HK-2 (cell line): Measurements from ENCODE around the gene SH2B2.
"Not testable (repeated sequence)": the region's sequence is repeated elsewhere in the genome, so short reads cannot be mapped to it uniquely, and the experiment has no call there.

Experiments
- DNase-seq: peaks from one replicate; pipeline ENCODE4 v3.0.0-alpha.2; 2018; ENCODE audit not compliant: unreplicated experiment

The SH2B2 gene

GRCh38 chr7:102285540-102286236 lies 980 bp upstream of the SH2B2 start:
- no peak for DNase-seq

DNA sequence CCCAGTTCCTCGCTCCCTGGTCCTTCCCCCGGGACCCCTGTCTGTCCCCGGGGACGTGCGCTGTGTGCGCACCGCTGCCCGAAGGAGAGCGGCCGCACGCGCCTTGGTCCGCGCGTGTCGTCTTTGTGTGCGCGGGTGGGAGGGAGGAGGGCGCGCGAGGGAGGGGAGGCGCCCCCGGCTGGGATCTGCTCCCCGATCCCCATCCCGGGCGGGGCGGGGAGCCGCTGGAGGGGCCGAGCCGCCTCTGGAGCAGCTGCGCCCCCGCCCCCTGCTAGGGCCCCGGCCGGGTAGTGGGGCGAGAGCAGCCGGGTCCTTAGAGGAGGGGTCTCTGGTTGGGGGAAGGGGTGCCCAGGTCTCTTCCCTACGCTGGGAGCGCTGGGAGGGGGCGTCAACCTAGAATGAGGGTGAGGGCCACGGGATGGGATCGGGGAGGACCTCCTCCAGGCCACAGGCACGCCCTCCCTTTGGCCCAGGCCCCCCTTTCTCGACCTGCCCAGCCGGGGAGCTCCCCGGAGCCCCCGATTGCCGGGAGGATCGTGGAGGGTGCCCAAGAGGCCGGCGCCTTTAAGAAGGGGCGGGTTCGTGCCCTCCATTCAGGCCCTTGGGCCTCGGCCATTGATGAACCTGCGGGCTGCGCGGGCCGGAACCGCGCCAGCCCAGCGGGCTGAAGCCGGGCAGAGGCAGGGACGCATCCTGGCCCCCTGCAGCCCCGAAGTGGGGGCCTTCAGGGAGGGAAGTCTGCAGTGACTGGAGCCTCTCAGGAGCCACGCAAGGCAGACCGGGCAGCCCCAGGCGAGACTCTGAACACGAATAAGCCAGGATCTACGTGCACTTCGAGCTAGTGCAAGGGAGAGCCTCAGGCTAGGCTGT lies 678 bp downstream of the SH2B2 start:
- DNase-seq = peak; percentile 49

- DNase-seq = no peak
Measured at GRCh38 chr7:102287981-102288278, 1.3 kb downstream of the SH2B2 start.

- no peak for DNase-seq
Measured at GRCh38 chr7:102288285-102288930, 1.7 kb downstream of the SH2B2 start.

GRCh38 chr7:102289057-102289456 lies 2.4 kb downstream of the SH2B2 start:
- no peak for DNase-seq

DNA sequence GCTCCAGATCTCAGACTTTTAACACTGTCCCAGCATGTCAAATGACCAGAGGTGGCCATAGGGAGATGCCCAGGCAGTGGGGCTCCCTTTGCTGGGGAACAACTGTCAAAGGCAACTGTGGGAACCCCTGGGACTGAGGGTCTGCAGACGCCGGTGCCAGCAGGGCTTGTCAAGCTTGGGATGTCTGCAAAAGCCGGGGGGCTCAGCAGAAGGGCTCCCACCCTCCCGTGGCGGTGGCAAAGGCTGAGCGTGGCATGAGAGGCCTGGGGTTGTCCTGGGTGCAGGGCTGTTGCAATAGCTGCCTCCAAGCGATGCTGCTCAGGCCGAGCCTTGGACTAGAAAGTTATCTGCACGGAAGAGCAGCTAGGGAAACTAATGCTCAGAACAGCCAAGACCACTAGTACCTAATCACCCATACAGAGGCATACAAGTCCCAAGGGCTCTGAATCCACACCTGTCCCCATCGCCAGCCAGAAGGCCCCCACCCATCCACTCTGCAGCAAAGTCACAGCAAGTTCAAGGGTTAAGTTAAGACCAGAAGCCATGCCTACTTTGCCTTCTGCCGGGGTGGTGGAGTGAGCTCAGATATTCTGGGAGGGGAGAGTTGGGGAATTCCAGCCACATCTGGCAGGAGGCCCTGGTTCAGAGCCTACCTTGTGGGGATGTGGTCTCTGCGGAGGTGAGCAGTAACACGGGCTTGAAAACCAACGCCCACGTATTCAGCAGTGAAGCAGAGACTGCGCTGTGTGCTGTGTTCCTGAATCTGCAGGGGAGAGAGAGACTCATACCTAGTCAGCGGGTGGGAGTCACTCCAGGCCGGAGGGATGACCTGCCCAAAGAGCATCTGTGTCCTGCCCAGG lies 4.6 kb downstream of the SH2B2 start:
- no peak for DNase-seq

DNA sequence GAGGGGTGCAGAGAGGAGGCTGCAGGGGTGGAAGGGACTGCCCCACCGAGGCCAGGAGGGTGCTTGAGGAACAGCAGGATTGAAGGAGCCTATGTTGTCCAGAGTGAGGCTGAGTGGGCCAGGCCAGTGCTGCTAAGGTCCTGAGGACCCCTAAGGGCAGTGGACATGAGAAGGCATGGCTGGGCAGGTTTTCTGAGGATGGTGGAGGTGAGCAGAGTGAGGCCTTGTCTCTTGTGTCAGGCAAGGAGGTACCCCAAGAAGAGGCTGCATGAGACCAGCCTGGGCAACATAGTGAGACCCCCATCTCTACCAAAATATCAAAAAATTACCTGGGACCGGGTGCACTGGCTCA lies 5.2 kb downstream of the SH2B2 start:
- DNase-seq = no peak

- no peak for DNase-seq
Measured at GRCh38 chr7:102292813-102293798, 6.4 kb downstream of the SH2B2 start.

GRCh38 chr7:102294589-102294988 lies 7.9 kb downstream of the SH2B2 start:
- DNase-seq = no peak

DNA sequence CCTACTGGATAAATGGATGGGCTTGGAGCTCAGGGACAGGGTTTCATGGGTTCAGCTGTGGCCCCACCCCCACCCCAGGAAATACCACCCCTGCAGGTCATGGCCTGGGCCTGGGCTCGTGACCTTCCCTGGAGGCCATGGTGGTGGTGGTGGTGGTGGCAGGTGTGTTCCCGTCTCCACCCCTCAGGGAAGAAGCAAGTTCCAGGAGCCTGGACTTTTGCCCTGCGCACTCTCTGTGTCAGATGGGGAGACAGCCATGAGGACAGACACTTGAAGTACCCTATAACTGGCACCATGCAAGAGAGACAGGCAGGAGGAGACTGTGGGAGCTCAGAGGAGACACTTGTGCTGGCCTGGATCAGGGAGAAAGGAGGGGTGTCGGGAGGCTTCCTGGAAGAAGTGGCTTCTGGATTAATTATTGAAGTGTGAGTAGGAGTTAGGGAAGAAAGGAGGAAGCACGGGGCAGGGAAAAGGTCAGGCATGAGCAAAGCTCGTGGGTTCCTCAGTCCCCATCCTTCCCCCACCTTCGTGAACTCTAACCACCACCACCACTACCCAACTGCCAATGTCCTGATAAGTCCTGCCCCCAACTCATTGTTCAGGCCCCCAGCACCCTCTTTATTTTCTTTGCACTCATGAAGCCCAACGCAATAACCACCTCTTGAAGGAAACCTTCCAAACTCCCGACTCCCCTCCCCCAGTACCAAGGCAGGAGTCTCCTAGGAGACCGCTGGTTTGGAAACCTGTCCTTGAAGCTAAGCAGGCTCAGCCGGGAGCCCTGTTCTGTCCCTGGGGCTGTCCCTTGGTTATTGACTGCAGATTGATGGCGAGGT lies 8.9 kb downstream of the SH2B2 start:
- no peak for DNase-seq

- no peak for DNase-seq
Measured at GRCh38 chr7:102296179-102296438, 9.4 kb downstream of the SH2B2 start.

DNA sequence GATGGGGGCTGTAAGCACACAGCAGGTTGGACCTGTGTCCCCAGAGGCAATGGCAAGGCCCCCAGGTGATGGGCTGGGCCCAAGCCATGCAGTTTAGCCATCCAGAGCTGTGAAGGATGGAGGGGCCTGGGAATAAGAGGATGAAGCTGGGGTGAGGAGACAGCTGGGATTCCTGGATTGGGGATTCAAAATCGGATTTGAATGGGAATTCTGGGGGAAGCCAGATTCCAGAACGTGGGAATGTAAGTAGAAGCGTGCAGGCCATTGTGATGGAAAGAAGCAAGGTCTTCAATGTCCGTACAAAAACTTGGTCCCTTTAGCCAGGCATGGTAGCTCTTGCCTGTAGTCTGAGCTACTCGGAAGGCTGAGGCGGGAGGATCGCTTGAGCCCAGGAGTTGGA lies 9.8 kb downstream of the SH2B2 start:
- no peak for DNase-seq

DNA sequence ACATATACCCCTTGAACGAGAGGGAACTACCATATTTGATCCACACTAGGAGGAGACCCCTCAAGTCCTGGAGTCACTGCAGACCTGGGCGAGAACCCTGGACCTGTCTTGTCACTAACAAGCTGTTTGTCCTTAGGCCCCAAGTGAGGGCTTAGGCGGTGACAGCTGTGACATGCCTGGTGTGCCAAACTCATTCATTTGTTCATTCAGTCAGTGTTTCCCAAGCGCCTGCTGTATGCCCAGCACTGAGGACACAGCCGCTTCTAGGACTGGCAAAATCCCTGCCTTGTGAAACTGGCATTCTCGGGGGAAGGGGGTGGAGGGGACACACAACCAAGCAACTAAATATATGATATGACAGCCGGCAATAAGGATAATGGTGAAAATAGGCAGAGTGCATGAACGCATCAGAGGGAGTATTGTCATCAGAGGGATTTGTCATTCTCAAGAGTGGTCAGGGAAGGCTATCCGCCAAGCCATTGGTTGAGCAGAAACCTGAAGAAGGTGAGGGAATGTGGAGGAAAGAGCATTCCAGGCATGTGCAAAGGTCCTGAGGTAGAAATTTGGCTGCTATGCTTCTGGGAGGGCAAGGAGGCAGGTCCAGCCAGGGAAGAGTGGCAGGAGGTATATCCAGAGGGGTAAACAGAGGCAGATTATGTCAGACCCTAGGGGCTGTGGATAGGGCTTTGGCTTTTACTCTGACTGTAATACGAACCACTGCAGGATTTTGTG lies 11.0 kb downstream of the SH2B2 start:
- no peak for DNase-seq

GRCh38 chr7:102300643-102301221 lies 14.1 kb downstream of the SH2B2 start:
- DNase-seq = no peak

GRCh38 chr7:102301367-102301766 lies 14.7 kb downstream of the SH2B2 start:
- not testable (repeated sequence) for DNase-seq

DNA sequence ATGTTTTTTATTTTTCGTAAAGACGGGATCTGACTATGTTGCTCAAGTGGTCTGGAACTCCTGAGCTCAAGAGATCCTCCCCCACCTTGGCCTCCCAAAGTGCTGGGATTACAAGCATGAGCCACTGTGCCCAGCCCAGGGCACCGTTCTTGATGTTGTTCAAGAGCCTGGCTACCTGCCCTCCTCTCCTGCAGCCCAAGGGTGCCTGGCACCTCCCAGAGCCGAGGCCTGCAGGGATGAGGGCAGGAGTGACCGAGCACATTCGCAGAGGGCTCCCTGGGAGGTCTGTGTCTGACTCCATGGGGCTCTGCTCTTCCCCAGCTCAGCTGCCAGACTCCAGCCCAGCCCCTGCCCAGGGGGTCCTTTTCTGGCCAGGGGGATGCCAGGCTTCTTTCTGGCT lies 15.4 kb downstream of the SH2B2 start:
- no peak for DNase-seq

GRCh38 chr7:102303669-102304422 lies 17.2 kb downstream of the SH2B2 start:
- no peak for DNase-seq

- no peak for DNase-seq
Measured at GRCh38 chr7:102304668-102305067, 18.0 kb downstream of the SH2B2 start.
